Activated gamma-delta T cell (primary cell): ENCODE results near the gene ASCC3.
"Not testable (repeated sequence)": the region's sequence is repeated elsewhere in the genome, so short reads cannot be mapped to it uniquely, and the experiment has no call there.

Experiments
- DNase-seq: peaks from one replicate; lab custom pipeline; 2025; lab: John Stamatoyannopoulos, UW
- total RNA-seq, 2 donors: gene quantifications; one replicate each; lab custom pipeline; 2026; lab: John Stamatoyannopoulos, UW

ASCC3 gene
- 158 to 160 reads per million in 2 donors for total RNA-seq

- DNase-seq, result peak; percentile 85
These were observed at the start of gene ASCC3 for GRCh38 chr6:100880853-100881706. TSS of gene ASCC3 (minus strand) at chr6:100881329. CDS start at chr6:100867997, 13,332 bp downstream.

- DNase-seq, result no peak
These were observed 44.6 kb upstream of the ASCC3 start for GRCh38 chr6:100925749-100926148.

- no peak for DNase-seq
These were observed 43.6 kb upstream of the ASCC3 start for GRCh38 chr6:100924534-100925227.

GRCh38 chr6:100923481-100924165 lies 42.5 kb upstream of the ASCC3 start:
- DNase-seq, result no peak

GRCh38 chr6:100920028-100920605 lies 39.0 kb upstream of the ASCC3 start:
- DNase-seq, result no peak

DNA sequence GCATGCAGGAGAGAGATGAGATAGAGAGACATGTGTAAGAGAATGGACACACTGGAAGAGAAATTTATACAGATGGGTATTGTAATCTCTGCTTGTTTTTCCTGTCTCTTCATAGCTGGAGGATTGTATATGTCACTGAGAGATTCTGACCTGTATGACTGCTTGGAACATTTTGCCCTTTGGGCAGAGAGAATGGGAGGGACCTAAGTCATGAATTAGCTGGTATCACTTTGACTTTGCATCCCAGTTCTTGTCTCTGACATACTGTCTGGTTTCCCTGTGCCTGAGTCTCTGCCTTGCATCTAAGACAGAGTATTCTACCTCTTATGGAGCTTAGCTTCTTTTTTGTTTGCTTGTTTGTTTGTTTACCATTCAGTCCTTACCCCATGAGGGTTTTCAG lies 37.0 kb upstream of the ASCC3 start:
- DNase-seq, result no peak

DNA sequence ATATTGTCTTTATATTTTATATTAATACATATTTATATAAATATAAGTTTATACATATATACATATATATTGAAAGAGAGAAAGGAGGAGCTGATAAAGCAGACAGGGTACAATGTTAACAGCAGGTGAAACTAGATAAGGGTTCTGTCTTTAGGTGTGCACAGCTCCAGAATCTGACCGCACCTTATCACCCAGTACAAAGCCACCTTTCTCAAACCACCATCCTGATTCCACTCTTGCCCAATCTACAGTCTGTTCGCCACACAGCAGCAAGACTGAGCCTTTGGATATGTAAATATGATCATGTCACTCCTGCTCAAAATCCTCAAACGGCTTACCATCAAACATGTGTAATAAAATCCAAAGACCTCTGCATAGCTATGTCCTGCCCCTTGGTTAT lies 34.7 kb upstream of the ASCC3 start:
- DNase-seq, result no peak

DNA sequence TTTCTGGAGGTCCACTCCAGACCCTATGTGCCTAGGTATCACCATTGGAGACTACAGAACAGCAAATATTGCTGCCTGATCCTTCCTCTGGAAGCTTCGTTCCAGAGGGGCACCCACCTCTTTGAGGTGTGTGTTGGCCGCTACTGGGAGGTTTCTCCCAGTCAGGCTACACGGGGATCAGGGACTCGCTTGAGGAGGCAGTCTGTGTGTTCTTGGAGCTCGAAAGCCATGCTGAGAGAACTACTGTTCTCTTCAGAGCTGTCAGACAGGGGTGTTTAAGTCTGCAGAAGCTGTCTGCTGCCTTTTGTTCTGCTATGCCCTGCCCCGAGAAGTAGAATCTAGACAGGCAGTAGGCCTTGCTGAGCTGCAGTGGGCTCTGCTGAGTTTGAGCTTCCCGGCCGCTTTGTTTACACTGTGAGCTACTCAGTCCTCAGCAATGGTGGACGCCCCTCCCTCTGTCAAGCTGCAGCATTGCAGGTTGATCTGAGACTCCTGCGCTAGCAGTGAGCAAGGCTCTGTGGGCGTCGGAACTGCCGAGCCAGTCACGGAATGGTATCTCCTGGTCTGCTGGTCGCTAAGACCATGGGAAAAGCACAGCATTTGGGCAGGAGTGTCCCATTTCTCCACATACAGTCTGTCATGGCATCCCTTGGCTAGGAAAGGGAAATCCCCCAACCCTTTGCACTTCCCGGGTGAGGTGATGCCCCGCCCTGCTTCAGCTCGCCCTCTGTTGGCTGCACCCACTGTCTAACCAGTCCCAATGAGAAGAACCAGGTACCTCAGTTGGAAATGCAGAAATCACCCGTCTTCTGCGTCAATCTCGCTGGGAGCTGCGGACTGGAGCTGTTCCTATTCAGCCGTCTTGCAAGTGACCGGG lies 32.5 kb upstream of the ASCC3 start:
- DNase-seq, result no peak

DNA sequence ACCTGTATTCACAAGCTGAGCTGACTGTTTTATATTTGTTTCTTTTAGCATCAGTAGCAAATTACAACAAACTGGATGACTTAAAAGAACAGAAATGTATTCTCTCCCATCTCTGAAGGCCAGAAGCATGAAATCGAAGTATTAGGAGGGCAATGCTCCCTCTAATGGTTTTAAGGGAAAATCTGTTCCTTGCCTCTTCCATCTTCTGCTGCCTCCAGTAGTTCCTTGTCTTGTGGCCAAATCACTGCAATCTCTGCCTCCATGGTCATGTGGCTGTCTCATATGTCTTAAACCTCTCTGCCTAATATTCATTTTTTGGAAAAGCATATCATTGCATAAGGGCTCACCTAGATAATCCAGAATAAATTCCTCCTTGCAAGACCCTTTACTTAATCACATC lies 25.2 kb upstream of the ASCC3 start:
- DNase-seq, result no peak

GRCh38 chr6:100905067-100905466 lies 23.9 kb upstream of the ASCC3 start:
- DNase-seq, result no peak

DNA sequence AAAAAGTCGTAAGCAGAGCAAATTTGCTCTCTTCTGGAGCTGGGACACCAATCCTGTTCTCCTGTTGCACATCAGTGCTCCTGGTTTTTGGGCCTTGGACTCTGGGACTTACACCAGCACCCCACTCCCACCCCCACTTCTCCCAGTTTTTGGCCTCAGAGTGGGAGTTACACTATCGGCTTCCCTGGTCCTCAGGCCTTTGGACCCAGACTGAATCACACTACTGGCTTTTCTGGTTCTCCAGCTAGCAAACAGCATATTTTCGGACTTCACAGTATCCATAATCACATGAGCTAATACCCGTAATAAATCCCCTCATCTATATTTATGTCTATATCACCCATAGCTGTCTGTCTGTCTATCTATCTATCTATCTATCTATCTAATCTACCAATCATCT lies 23.2 kb upstream of the ASCC3 start:
- DNase-seq, result no peak

DNA sequence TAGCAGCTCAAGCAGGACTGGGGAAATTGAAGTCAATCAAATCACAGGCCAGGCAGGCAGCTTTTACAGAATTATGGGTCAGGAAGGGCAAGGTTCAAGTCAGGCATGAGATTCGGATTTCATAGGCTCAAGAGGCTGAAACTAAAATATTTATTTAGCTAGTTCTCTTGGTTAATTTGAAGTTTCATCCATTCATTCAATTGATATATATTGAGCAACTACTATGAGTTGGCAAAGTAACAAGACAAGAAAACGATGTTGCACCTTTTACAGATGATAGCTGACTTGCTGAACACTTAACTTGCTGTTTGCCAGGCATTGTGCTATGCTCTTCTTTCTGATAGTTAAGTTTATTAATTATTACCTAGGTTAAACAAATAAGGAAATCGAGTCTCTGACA lies 20.5 kb upstream of the ASCC3 start:
- no peak for DNase-seq

DNA sequence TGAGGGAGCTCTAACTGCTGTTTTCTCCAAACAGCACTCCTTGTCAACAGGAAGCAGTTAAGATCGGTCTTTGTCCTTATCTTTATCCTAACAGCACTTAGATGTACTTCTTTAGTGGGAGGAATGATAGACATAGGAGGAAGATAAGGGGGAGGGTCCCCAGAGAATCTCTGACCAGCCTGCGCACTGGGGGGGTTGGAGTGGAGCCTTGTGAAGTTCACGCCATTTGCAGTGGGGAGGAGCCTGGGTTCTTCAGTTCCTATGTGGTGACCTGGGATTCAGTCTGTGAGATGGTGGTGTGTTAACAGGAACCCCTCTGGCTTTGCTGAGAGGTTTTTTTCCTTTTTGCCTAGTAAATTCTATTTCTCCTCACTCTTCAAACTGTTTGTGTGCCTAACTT lies 18.1 kb upstream of the ASCC3 start:
- DNase-seq, result no peak

- DNase-seq, result no peak
These were observed 16.5 kb upstream of the ASCC3 start for GRCh38 chr6:100897671-100898070.

DNA sequence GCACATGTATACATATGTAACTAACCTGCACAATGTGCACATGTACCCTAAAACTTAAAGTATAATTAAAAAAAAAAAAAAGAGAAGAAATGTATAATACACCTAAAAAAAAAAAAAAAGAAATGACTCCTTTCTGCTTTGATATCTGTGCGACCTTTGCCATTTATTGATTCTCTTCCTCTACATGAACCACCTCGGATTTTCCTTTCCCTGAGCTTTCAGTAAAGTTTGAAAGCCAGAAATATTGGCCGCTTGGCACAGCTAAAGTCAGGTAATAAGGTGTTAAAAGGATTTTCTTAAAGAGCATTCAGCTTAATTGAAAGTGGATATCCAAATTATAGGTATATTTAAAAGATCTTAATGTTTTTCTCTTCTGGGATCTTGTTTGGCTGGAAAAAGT lies 12.6 kb upstream of the ASCC3 start:
- no peak for DNase-seq

- no peak for DNase-seq
These were observed 11.6 kb upstream of the ASCC3 start for GRCh38 chr6:100892693-100893092.

- no peak for DNase-seq
These were observed 11.0 kb upstream of the ASCC3 start for GRCh38 chr6:100892116-100892515.

GRCh38 chr6:100891079-100891478 lies 9.9 kb upstream of the ASCC3 start:
- no peak for DNase-seq

DNA sequence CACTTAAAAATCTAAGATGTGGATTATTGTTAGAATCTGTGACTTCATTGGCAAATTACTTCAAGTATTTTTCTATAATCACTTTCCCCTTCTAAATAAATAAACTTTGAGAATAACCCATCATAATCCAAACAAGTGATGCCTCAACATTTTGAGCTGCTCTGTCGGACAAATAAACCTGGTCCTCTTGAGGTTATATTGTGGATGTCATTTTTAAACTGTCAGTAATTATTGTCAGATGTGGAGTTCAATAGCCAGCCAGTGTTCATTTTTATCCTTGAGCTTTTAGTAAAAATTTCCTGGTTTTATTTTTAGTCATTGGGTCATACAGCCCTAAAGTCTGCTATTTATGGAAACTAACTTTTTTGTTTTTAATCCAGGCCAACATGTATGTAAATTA lies 9.5 kb upstream of the ASCC3 start:
- DNase-seq, result not testable (repeated sequence)

DNA sequence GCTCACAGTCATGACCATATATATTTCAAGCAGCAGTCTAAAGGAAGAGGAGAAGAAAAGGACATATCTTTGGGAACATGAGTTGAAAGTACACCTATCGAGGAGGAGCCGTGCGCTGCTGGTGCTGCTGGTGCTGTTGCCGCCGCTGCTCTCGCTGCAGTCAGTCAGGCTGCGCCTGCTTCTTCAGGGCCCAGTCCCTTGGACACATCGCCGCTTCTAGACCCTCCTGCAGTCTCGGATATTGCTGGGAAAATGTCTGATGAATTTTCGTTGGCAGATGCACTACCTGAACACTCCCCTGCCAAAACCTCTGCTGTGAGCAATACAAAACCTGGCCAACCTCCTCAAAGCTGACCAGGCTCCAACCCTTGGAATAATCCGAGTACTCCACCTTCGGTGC lies 8.2 kb upstream of the ASCC3 start:
- DNase-seq, result no peak

DNA sequence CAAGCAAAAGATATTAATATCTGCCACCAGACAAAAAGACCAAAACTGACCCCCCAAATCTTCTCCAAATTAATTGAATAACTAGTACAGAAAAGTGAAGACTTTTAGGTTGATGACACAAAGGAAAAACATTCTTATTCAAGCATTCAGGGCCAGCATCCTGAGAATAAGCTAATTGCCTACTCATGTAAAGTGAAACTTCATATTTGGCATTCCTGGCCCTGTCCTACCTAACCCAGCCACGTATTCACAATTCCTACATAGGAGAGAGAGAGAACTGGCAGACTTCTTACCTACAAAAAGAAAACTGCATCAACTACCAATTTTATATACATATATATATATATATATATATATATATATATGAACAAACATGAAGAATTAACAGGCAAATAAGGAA lies 4.9 kb upstream of the ASCC3 start:
- no peak for DNase-seq
